ENCODE data around the gene TPM2.
"Not testable (repeated sequence)": the region's sequence is repeated elsewhere in the genome, so short reads cannot be mapped to it uniquely, and the experiment has no call there.

- not testable (repeated sequence) for TF ChIP-seq REST (IDR thresholded peaks at IDR 0.05; ENCODE audit: insufficient read depth in 1 of 2, low read depth in 2 of 2, low read length in 1 of 2); CTCF (IDR thresholded peaks at IDR 0.05); SIN3A (IDR thresholded peaks at IDR 0.05; ENCODE audit: borderline replicate concordance, insufficient read depth, low read depth, low read length); TCF7L2 (IDR thresholded peaks at IDR 0.05; ENCODE audit: low read depth, low read length)
Observed at GRCh38 chr9:35645736-35646135, 44.0 kb downstream of the TPM2 start.

Data from Panc1 (cell line).